CD14-positive monocyte (primary cell): Measurements from ENCODE around the gene SNN. TPM values are rescaled to one million over a fixed set of nuclear protein-coding genes. Genes with fewer than 3 reads are reported as not detected.
A peak's percentile ranks its signal among the peaks of the same experiment; 100 is the strongest.

Source experiments
- DNase-seq, 3 donors: peaks; one replicate each; pipeline ENCODE4 v3.0.0-alpha.2; 2011 to 2022
- H2AFZ ChIP-seq: 2 replicates; pipeline ENCODE4 v1.6.0; 2012; ENCODE audit warnings: mild to moderate bottlenecking, low read depth, low read length, inconsistent platforms; ENCODE audit not compliant: insufficient read depth, poor library complexity, severe bottlenecking
- H3K27ac ChIP-seq, 2 donors: 1 replicate in 1 of 2; 2 replicates in 1 of 2; pipeline ENCODE4 v1.5.1; 2012 to 2013; ENCODE audit warnings: low read length in 2 of 2, control low read depth in 1 of 2, inconsistent platforms in 1 of 2, low read depth in 1 of 2, mild to moderate bottlenecking in 1 of 2
- H3K27me3 ChIP-seq, 2 donors: one replicate each; pipeline versions ENCODE4 v1.6.0 to v1.6.1; 2011 to 2013; ENCODE audit warnings: low read length in 2 of 2; ENCODE audit not compliant: control insufficient read depth in 2 of 2, insufficient read depth in 2 of 2
- H3K36me3 ChIP-seq, 2 donors: replicated peaks in 1 of 2; 1 replicate in 1 of 2; 2 replicates in 1 of 2; pipeline versions ENCODE4 v1.5.1 to v1.6.1; 2012 to 2013; ENCODE audit warnings: low read length in 2 of 2, control low read depth in 1 of 2, inconsistent platforms in 1 of 2, mild to moderate bottlenecking in 1 of 2; ENCODE audit not compliant: insufficient read depth in 2 of 2, control insufficient read depth in 1 of 2
- H3K4me1 ChIP-seq, 2 donors: 1 replicate in 1 of 2; 2 replicates in 1 of 2; pipeline versions ENCODE4 v1.5.1 to v1.6.1; 2012 to 2013; ENCODE audit warnings: low read length in 2 of 2, control low read depth in 1 of 2, inconsistent platforms in 1 of 2, mild to moderate bottlenecking in 1 of 2, moderate library complexity in 1 of 2; ENCODE audit not compliant: insufficient read depth in 2 of 2, control insufficient read depth in 1 of 2
- H3K4me2 ChIP-seq: replicated peaks from 2 replicates; pipeline ENCODE3; 2012; ENCODE audit warnings: low read length, moderate library complexity, mild to moderate bottlenecking; ENCODE audit not compliant: poor library complexity, severe bottlenecking; ENCODE audit errors: extremely low read depth
- H3K4me3 ChIP-seq, 3 experiments: fragments of 200-600 bp in 1 of 3; sonication (generic) in 1 of 3; replicated peaks in 1 of 3; 1 replicate in 2 of 3; 2 replicates in 1 of 3; pipeline ENCODE4 v1.5.1; 2011 to 2013; ENCODE audit warnings: low read length in 3 of 3, mild to moderate bottlenecking in 3 of 3, control low read depth in 2 of 3, low read depth in 2 of 3, inconsistent platforms in 1 of 3, moderate library complexity in 1 of 3
- H3K79me2 ChIP-seq: 2 replicates; pipeline ENCODE4 v1.6.0; 2012; ENCODE audit warnings: mild to moderate bottlenecking, control low read depth, inconsistent platforms, low read length, moderate library complexity; ENCODE audit not compliant: insufficient read depth
- H3K9ac ChIP-seq: 2 replicates; pipeline ENCODE4 v1.6.0; 2017; ENCODE audit warnings: low read length, mild to moderate bottlenecking; ENCODE audit not compliant: insufficient read depth, poor library complexity, severe bottlenecking
- H3K9me3 ChIP-seq, 2 donors: replicated peaks in 1 of 2; 1 replicate in 1 of 2; 2 replicates in 1 of 2; pipeline versions ENCODE4 v1.5.1 to v1.6.1; 2012 to 2013; ENCODE audit warnings: low read length in 2 of 2, control low read depth in 1 of 2; ENCODE audit not compliant: control insufficient read depth in 1 of 2, insufficient read depth in 1 of 2
- H4K20me1 ChIP-seq: 2 replicates; pipeline ENCODE4 v1.6.0; 2012; ENCODE audit warnings: mild to moderate bottlenecking, low read length, control low read depth, moderate library complexity; ENCODE audit not compliant: insufficient read depth
- H3K27ac Mint-ChIP-seq, 7 donors: one replicate each; pipeline ENCODE4 v1.8.0; 2020; ENCODE audit warnings: mild to moderate bottlenecking in 7 of 7, mixed read lengths in 7 of 7, moderate library complexity in 6 of 7, inconsistent platforms in 2 of 7
- H3K27me3 Mint-ChIP-seq, 3 donors: one replicate each; pipeline ENCODE4 v1.8.0; 2021 to 2022; ENCODE audit warnings: low read depth in 3 of 3, mild to moderate bottlenecking in 3 of 3, mixed read lengths in 3 of 3, moderate library complexity in 3 of 3, inconsistent platforms in 1 of 3
- H3K36me3 Mint-ChIP-seq, 2 donors: one replicate each; pipeline ENCODE4 v1.8.0; 2020; ENCODE audit warnings: mixed read lengths in 2 of 2, inconsistent platforms in 1 of 2, mild to moderate bottlenecking in 1 of 2
- H3K4me1 Mint-ChIP-seq: one replicate; pipeline ENCODE4 v1.8.0; 2020; ENCODE audit warnings: mild to moderate bottlenecking, mixed read lengths
- H3K4me3 Mint-ChIP-seq, 2 donors: one replicate each; pipeline ENCODE4 v1.8.0; 2020; ENCODE audit warnings: mild to moderate bottlenecking in 2 of 2, mixed read lengths in 2 of 2, moderate library complexity in 1 of 2
- H3K9me3 Mint-ChIP-seq, 7 donors: one replicate each; pipeline ENCODE4 v1.8.0; 2020 to 2022; ENCODE audit warnings: mixed read lengths in 7 of 7, mild to moderate bottlenecking in 6 of 7, moderate library complexity in 6 of 7, inconsistent platforms in 2 of 7
- WGBS: methylation state at CpG from one replicate; pipeline ENCODE4 v1.1.5; 2013; ENCODE audit warnings: missing lambda C conversion rate; ENCODE audit not compliant: insufficient coverage; 5-methylcytosine and 5-hydroxymethylcytosine counted together
- intact Hi-C, 2 donors: fragments of 100-400 bp; cut with micrococcal nuclease; formaldehyde crosslinking; loops; one replicate each; pipeline versions ENCODE4 v1.15.0 to v1.15.1; 2023
- polyA plus RNA-seq, 3 donors: library from polyadenylated mRNA; depleted of rRNA in 1 of 3; unstranded in 2 of 3; stranded (reverse) in 1 of 3; fragments of 300-500 nt in 2 of 3; fragments of >200 nt in 1 of 3; fragmentation: Illumina TruSeq in 2 of 3; gene quantifications; 1 replicate in 2 of 3; 2 replicates in 1 of 3; pipeline ENCODE4 v1.2.3, GENCODE V29; 2012 to 2021
- TF ChIP-seq, protein P1 (sequence below): fragments of 200-600 bp; IDR thresholded peaks from one replicate; pipeline ENCODE4 v1.8.0; 2022; ENCODE audit warnings: antibody characterized with exemption, mild to moderate bottlenecking

Gene SNN
- polyA plus RNA-seq, 3 donors, result 89.4 to 111 (median 91.7) TPM

DNA sequence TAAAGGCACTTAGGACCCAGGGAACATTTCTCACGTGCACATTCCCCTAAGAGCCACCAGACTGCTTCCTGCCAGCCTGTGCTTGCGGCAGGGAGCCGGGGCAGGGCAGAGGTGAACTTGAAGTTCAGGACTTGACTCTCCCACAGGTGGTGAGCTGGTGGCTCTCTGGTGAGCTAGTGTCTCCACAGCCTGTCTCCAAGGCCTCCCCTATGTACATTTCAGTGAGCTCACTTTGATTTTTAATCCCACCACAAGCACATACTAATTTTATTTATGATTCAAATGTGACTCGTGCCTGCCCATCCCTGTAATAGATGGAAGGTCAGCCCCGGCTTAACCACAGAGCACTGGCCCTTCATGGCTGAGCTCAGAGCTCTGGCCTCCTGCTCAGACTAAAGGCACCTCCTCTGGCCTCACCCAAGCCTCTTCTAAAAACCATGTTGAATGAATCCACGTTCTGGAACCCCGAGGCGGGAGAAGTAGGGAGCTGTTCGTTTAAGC is 9.2 kb downstream of the SNN start:
- peaks cover 46 to 77% of the 10 kb centered on the region in 2 donors for H3K36me3 ChIP-seq
- peak overlapping the region in 1 of 2 donors; percentile 6 for H3K4me3 Mint-ChIP-seq
- intact Hi-C loops, result no loop called here

DNA sequence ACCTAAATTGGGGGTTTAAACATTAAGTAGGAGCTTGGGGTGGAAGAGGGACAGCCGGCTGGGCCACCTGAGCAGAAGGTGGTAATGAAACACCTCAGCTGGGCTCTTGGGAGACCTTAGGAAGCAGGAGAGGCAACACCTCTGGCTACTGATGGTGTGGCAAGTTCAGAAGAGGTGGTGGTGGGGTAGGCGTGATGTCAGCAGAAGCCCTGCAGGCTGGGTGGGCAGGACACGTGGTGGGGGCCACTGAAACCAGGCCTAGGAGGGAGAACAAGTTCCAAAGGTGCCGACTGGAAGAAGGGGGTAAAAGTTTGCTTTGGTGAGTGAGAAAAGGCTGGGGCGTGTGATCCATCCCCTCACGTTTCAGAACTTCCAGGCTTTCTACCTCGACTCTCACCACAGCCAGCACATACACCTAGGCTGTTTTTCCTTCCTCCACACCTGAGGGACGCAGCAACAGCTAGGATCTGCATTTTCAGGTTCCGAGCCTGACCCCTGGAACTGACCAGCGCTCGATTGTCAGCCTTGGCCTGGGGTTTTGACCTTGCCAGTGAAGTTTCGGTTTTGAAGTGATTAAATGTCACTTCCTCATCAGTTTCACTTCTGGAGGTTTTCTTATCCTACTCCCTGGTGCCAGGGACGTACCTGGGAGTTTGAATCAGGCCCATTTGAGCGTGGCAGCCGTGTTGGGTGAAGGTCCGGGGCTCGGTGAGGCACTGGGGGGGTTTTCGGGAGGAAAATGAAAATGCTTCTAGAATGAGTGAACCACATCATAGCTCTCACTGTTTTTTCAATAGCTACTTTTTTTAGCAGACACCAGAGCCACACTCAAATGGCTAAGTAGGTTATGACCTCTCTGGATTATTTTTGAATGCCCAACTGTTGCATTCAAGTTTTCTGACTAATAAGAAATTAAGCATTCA is 10.0 kb downstream of the SNN start:
- TF ChIP-seq, protein P1, sequence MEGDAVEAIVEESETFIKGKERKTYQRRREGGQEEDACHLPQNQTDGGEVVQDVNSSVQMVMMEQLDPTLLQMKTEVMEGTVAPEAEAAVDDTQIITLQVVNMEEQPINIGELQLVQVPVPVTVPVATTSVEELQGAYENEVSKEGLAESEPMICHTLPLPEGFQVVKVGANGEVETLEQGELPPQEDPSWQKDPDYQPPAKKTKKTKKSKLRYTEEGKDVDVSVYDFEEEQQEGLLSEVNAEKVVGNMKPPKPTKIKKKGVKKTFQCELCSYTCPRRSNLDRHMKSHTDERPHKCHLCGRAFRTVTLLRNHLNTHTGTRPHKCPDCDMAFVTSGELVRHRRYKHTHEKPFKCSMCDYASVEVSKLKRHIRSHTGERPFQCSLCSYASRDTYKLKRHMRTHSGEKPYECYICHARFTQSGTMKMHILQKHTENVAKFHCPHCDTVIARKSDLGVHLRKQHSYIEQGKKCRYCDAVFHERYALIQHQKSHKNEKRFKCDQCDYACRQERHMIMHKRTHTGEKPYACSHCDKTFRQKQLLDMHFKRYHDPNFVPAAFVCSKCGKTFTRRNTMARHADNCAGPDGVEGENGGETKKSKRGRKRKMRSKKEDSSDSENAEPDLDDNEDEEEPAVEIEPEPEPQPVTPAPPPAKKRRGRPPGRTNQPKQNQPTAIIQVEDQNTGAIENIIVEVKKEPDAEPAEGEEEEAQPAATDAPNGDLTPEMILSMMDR, result no peak
- peaks cover 0 to 2% (median 2%) of the 10 kb centered on the region in 3 donors for H3K27me3 Mint-ChIP-seq
- H3K4me3 Mint-ChIP-seq, result peak overlapping the region; percentile 21 to 49
- peaks cover 76 to 90% of the 10 kb centered on the region in 2 donors for H3K4me1 ChIP-seq
- no peaks in the 10 kb centered on the region for H3K27me3 ChIP-seq
- H3K4me3 ChIP-seq, result peak overlapping the region in 1 of 3 experiments; percentile 45
- no peaks in the 10 kb centered on the region for H3K9me3 ChIP-seq
- peaks cover 88% of the 10 kb centered on the region for H3K4me1 Mint-ChIP-seq
- H3K27ac ChIP-seq, result peak overlapping the region; percentile 50 to 75
- intact Hi-C loops, result no loop called here
- H3K36me3 ChIP-seq, result peaks cover 49 to 82% of the 10 kb centered on the region in 2 donors
- peak overlapping the region; percentile 85 to 94 (median 90) for H3K27ac Mint-ChIP-seq
- H3K36me3 Mint-ChIP-seq, result peaks cover 65 to 85% of the 10 kb centered on the region in 2 donors
- H2AFZ ChIP-seq, result no peak overlapping the region
- peak overlapping the region; percentile 29 for H3K9ac ChIP-seq
- no peaks in the 10 kb centered on the region for H3K9me3 Mint-ChIP-seq
- DNase-seq, result peak in 2 of 3 donors; percentile 29 to 43
- H3K79me2 ChIP-seq, result peaks cover 62% of the 10 kb centered on the region
- peaks cover 94% of the 10 kb centered on the region for H4K20me1 ChIP-seq
- whole genome bisulfite sequencing, result 60% methylated on average over 7 of the region's 18 CpGs
- peak overlapping the region; percentile 59 for H3K4me2 ChIP-seq

More for the DNA sequence above, 9.2 kb downstream of the SNN start:
- H3K4me1 ChIP-seq, result peaks cover 76 to 90% of the 10 kb centered on the region in 2 donors
- H3K27me3 ChIP-seq, result no peaks in the 10 kb centered on the region
- peaks cover 100% of the 10 kb centered on the region for H4K20me1 ChIP-seq
- H3K9me3 ChIP-seq, result no peaks in the 10 kb centered on the region
- WGBS, result 56% methylated on average over 5 of the region's 9 CpGs
- H3K9me3 Mint-ChIP-seq, result no peaks in the 10 kb centered on the region
- H3K9ac ChIP-seq, result peak overlapping the region; percentile 29
- TF ChIP-seq, protein P1, result no peak
- peak overlapping the region; percentile 85 to 94 (median 90) for H3K27ac Mint-ChIP-seq
- peaks cover 59 to 82% of the 10 kb centered on the region in 2 donors for H3K36me3 Mint-ChIP-seq
- no peak for DNase-seq
- H3K4me1 Mint-ChIP-seq, result peaks cover 88% of the 10 kb centered on the region
- peaks cover 70% of the 10 kb centered on the region for H3K79me2 ChIP-seq
- peak overlapping the region; percentile 50 to 75 for H3K27ac ChIP-seq
- H2AFZ ChIP-seq, result no peak overlapping the region
- peak overlapping the region in 1 of 3 experiments; percentile 45 for H3K4me3 ChIP-seq
- peaks cover 0 to 2% (median 2%) of the 10 kb centered on the region in 3 donors for H3K27me3 Mint-ChIP-seq
- peak overlapping the region; percentile 59 for H3K4me2 ChIP-seq
